8988T (cell line): ENCODE results near the gene DGKB.

Experiments
- DNase-seq: peaks from one replicate; pipeline ENCODE4 v3.0.0; 2011

The DGKB gene

DNA sequence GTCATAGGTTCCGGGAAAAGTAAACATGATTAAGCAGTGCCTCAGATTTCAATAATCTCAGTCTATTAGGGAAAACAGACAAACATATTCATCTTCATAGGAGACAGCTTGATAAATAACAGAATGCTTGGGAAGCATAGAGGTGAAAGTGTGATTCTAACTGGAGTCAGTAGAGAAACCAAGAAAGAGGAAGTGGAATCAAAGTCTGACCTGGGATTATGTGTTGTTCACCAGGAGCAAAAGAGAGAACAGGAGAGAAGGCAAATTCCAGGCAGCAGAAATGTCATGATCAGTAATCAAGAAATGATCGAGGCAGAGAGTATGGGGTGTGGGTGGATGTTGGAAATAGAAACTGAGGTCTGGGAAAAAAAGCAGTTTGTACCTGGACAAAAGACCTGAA is 43.7 kb downstream of the DGKB start:
- DNase-seq = no peak

- DNase-seq = no peak
Observed at GRCh38 chr7:14858410-14858809, 44.1 kb downstream of the DGKB start.

GRCh38 chr7:14855033-14855794 is 47.3 kb downstream of the DGKB start:
- no peak for DNase-seq

DNA sequence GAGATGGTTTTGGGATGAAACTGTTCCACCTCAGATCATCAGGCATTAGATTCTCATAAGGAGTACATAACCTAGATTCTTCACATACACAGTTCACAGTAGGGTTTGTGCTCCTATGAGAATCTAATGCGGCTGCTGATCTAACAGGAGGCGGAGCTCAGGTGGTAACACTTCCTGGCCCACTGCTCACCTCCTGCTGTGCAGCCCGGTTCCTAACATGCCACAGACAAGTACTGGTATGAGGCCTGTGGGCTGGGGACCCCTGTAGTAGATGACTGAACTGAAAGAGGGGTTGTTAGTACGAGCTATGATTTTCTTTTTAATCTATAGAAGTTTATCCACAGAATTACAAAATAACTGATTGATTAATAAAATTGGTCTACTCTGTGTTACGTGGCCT is 48.1 kb downstream of the DGKB start:
- no peak for DNase-seq

GRCh38 chr7:14851610-14852009 is 50.9 kb downstream of the DGKB start:
- DNase-seq = no peak

DNA sequence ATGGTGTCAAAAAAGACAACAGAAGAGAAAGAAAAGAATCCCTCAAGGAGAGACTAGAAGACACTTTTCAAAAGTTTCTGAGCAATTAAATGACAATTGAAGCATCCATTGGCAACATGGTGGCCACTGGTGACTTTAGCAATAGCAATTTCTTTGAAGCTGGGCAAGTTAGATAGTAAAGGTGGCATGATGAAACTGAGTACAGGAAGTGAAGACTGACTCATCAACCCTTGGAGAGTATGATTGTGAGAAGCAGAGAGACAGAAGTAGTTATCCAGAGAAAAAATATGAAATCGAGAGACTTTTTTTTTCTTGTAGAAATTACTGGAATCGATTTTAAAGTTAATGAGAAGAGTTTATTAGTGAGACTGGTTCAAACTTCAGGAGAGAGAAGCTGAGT is 52.5 kb downstream of the DGKB start:
- DNase-seq = no peak

DNA sequence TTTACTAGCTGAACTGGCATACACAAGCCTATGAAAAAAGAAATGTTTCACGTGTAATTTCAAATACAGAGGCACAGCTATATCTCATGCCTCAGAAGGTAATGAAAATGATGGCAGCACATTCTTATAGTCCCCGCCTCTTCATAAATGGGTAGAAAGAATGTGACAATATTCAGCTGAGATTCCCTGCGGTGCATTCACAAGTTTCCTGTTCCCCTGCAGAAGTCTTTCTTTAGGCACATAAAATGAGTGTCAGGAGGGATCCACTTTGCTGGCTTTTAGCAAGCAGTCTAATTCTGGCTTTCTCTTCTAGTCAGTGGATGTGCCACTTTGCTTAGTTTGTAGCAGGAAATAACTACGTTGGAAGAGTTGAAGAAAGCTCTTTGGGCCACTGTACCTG is 56.1 kb downstream of the DGKB start:
- no peak for DNase-seq

DNA sequence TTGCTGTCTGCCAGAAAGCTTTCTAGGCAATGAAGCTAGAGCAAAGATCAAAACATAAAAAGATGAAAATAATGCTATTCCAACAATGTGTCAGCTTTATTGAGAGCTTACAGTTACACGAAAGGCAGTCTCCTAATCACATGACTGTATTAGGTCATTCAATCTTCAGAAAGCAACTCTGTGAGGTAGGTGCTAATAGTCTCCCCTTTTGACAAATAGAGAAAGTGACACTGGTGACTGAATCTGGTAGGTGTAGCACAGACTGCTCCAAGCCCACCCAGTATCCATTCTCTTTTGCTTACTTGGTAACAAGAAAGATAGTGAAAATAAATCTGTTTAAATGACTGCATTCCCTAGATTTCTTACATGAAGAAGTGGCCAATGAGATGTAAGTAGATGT is 58.8 kb downstream of the DGKB start:
- DNase-seq = no peak

- DNase-seq = no peak
Observed at GRCh38 chr7:14842523-14842922, 60.0 kb downstream of the DGKB start.

GRCh38 chr7:14841869-14842268 is 60.7 kb downstream of the DGKB start:
- DNase-seq = no peak

DNA sequence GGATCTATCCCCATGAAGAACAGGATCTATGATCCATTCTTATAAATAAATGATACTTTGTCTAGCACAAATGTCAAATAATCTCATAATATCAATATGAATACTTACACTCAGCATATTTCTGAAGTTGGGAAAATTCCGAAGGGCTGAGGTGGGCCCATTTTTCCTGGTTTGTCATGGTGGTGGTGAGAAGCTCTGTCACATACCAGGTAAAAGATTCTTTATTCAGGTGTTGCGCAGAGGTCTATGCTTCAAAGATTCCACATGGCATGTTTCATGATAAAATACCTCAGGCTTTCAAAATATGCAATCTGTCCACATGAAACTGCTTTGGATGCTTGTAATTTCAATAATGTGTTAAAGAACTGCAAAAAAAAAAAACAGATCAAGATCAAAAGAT is 61.5 kb downstream of the DGKB start:
- DNase-seq = no peak

DNA sequence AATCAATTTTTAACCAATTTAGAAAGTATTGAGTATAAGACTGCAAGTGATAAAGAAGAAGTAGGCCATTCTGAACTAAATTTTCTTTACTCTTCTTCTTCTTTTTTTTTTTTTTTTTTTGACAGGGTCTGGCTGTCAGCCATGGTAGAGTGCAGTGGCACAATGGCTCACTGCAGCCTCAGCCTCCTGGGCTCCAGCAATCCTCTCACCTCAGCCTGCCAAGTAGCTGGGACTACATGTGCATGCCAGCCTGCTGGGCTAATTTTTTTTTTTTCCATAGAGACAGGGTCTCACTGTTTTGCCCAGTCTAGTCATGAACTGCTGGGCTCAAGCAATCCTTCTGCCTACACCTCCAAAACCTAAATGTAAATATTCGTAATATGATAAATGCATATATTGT is 63.2 kb downstream of the DGKB start:
- DNase-seq = no peak

DNA sequence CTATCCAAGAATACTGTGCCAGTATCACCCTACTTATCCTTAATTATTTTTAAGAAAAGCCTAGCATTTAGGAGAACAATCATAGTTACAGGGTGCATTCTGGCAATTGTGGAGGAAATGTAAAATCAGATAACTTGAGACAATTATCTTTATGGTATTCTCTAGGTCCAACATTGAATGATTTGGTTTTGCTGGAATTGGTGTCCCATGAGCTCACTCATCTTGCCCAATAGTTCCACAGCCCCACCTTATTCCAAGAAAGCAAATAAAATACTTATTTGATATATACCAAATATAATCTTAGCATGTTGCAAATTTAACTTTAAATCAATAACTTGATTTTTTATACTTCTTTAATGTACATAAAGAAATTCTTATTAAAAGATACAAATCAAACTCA is 65.3 kb downstream of the DGKB start:
- no peak for DNase-seq

GRCh38 chr7:14836571-14837189 is 65.9 kb downstream of the DGKB start:
- no peak for DNase-seq

GRCh38 chr7:14836006-14836405 is 66.5 kb downstream of the DGKB start:
- DNase-seq = no peak

DNA sequence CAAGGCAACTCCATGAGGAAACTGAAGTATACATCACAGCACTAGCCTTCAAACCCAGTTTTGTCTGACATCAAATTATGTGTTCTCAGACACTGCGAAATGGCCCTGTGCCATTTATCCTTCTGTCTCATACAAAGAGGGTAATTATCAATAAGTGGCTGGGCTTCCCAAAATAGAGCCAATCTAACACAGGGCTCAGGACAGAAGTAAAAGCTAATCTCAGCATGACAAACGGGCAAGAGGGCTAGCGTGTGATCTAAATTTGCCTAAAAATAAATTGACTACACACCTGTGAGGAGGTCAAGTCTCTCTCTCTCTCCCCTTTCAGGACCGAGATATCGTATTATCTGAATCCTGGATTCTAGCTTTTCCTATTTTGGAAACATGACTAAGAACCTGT is 67.2 kb downstream of the DGKB start:
- no peak for DNase-seq

DNA sequence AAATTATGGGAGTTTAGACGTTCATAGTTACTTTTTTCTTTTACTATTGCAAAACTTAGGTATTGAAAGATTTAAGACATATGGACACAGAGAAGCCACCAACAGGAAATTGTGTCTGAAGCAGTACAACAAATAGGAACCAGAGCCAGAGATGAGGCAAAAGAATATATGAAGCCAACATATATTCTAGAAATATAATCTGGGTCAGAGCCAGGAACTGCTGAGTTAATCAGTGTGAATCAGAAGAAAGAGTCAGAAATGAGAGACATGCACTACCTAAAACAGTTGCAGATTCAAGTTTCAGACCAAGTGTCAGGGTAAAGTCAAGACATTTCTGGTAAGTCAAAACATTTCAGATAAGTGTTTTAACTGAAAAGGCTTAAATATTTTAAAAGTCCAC is 67.7 kb downstream of the DGKB start:
- DNase-seq = no peak

DNA sequence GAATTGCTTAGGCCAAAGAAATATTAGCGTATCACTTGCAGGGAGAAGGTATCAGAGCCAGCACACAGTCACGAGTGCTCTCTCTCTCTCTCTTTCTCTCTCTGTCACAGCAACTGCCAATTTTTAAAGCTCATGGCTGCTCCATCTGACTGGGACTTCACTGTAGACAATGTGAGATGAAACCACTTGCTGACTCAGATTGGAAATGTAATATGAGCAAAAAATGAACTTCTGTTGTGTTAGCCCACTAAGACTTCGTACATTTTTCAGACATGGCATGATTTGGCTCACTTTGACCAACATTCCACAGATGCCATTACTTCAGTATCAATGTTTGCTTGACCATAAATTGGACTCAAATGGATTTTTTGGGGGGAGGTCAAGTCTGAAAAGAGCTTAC is 68.1 kb downstream of the DGKB start:
- no peak for DNase-seq

GRCh38 chr7:14833707-14834106 is 68.8 kb downstream of the DGKB start:
- DNase-seq = no peak

- no peak for DNase-seq
Observed at GRCh38 chr7:14828053-14828452, 74.5 kb downstream of the DGKB start.

GRCh38 chr7:14826426-14826825 is 76.1 kb downstream of the DGKB start:
- no peak for DNase-seq

- DNase-seq = no peak
Observed at GRCh38 chr7:14825912-14826311, 76.6 kb downstream of the DGKB start.

DNA sequence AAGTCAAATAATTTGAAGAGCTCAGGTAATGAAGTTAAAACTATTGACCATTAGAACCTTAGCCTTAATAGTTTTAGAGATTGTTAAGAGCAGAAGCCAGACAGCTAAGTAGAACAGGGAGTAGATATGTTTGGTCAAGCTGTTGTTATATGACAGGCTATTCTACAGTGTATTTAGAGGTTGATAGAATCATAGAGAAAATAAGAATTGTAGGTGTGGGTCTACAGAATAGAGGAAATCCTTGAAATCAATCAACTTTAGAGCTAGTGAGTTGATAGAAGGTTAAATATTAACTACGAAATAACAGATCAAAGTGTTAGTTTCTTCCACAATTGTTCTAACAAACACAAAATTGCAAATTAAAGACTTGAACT is 80.1 kb downstream of the DGKB start:
- no peak for DNase-seq

GRCh38 chr7:14821757-14822480 is 80.6 kb downstream of the DGKB start:
- DNase-seq = no peak
